Hematopoietic multipotent progenitor cell treated with erythropoietin and hydrocortisone succinate and interleukin-3 and kit ligand, for 4 days (in vitro differentiated cells): ENCODE measurements around the gene ATP1A1.

Experiments used
- DNase-seq: peaks from one replicate; pipeline ENCODE4 v3.0.0-alpha.2; 2015

Gene ATP1A1

GRCh38 chr1:116392717-116393404 lies 19.8 kb downstream of the ATP1A1 start:
- no peak for DNase-seq

DNA sequence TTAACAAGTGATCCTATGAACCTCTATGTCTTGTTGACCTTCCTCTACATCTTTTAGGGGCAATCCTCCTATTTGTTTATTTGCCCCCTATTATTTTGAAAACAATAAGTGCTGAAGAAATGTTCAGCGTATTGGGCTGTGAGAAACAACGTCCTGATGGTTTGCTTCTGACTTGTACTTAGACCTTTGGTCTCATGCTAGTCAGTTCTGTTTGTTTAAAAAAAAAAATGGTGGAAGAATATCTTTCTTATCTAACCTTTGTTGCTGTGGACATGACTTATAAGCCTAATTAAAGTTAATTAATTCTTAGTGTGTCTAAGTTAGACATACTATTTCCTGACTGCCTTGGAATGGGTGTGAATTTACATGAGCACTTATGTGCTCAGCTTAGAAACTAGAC lies 20.7 kb downstream of the ATP1A1 start:
- no peak for DNase-seq

DNA sequence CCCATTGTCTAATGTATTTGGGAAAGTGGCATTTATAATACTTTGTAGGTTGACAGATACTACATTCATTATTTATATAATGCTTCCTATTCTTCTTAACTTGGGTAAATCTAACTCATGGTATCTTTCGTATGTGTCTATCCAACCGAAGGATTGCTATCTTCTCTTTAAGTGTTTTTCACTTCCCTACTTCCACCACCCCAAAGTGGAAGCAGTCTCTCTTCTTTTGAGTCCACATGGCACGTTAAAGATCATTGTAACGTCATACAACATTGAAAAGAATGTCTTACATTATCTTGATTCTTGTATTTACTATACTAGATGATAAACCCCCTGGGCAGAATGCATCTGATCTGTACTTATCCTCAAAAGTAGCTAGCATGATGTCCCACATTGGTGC lies 21.2 kb downstream of the ATP1A1 start:
- no peak for DNase-seq

DNA sequence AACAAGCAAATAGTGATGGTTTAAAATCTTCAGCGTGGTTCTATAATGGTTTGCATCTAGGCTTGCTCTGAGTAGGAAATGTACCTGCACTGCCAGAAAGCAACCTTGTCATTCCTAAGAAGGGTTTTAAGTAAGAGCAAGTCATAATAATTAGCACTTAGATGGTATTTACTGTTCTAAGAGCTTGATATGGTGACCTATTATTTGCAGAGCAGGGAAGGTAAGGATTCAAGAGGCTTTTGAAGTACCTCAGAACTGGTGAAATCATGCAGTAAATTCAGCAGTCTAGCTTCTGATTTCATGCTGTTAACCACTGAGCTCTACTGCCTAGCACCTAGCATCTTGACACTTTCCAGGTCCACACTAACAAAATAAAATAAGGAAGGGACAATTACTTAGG lies 23.7 kb downstream of the ATP1A1 start:
- no peak for DNase-seq

DNA sequence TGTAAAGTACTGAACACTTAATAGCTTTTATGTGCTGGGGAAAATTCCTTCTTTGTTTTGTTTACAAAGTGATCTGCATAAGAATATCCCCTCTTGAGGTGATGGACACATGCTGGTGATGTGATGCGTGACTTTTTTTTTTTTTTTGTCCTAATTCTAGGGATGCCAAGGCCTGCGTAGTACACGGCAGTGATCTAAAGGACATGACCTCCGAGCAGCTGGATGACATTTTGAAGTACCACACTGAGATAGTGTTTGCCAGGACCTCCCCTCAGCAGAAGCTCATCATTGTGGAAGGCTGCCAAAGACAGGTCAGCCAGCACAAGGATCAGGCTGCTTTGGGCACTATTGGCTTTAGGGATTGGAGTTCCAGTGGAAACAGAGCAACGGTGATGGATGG lies 24.7 kb downstream of the ATP1A1 start:
- DNase-seq = no peak

DNA sequence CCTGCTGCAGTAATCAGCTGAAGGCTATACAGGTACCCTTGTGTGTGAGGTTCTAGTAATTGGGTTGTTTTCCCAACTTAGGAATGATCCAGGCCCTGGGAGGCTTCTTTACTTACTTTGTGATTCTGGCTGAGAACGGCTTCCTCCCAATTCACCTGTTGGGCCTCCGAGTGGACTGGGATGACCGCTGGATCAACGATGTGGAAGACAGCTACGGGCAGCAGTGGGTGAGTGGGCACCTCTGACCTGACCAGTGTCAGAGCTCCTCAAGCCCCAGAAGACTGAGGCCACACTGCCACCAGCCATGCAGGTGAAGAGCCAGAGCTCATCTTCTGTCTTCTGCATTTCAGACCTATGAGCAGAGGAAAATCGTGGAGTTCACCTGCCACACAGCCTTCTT lies 27.7 kb downstream of the ATP1A1 start:
- no peak for DNase-seq

DNA sequence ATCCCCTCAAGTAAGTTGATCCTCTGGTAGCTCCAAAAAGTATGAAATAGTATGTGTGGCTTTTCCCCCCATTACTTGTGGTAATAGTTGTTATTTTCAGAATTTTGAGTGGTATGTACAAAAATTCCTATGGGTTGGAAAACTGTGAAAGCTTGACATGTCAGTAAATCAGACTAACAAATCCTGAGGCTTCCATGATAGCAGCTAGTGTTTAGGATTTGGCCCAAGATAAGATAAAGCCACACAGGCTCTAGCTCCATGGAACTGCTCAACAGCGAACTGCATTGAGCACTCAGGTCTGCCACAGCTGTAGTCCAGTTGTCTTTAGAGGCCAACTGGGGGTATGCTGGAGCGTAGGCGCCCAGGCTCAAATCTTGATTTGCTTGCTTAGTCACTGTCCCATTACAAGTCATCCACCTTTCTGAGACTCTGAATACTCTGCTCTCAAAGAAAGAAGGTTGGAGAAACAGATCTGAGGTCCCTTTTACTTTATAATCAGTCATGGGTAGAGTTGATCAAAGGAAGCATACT lies 28.7 kb downstream of the ATP1A1 start:
- DNase-seq = no peak

GRCh38 chr1:116402333-116402732 lies 29.3 kb downstream of the ATP1A1 start:
- peak; percentile 14 for DNase-seq

DNA sequence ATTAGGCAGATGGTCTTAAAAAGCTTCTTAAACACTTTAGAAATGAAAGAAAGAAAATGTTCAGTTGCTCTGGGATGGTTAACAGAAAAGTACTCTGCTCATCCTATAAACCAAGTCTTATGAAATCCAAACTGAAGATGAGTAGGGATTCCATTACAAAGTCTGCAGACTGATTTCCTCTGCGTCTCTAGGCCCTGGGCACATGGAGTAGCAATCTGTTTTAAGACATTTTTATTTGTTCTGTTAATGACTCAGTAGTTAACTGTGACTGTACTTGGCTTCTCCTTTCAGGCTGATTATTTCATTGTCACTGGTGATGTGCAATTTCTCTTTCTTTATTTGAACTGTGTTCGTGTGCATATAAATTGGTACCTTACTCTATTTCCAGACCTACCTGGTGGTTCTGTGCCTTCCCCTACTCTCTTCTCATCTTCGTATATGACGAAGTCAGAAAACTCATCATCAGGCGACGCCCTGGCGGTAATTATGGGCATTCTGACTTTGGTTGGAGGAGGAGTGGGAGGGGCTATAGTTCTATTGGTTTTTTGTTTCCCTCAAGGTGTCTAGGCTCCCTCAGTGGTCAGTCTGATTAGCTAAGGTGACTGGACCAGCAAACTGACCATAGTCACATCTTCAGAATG lies 30.6 kb downstream of the ATP1A1 start:
- DNase-seq = no peak

DNA sequence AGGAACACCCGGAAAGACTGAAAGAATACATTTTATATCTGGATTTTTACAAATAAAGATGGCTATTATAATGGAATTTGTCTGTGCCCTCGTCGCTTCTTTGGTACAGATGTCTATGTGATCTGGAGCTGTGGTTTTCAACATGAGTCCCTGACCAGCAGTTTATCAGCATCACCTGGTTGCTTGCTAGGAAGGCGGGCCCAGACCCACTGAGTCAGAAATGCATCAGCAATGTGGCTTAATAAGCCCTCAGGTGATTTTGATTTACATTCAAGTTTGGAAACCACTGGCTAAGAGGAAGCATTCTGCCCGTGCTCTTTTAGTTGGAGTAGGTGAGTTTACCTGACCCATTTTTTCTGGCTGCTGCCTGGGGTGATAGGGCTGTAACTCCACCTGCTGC lies 31.7 kb downstream of the ATP1A1 start:
- DNase-seq = no peak

DNA sequence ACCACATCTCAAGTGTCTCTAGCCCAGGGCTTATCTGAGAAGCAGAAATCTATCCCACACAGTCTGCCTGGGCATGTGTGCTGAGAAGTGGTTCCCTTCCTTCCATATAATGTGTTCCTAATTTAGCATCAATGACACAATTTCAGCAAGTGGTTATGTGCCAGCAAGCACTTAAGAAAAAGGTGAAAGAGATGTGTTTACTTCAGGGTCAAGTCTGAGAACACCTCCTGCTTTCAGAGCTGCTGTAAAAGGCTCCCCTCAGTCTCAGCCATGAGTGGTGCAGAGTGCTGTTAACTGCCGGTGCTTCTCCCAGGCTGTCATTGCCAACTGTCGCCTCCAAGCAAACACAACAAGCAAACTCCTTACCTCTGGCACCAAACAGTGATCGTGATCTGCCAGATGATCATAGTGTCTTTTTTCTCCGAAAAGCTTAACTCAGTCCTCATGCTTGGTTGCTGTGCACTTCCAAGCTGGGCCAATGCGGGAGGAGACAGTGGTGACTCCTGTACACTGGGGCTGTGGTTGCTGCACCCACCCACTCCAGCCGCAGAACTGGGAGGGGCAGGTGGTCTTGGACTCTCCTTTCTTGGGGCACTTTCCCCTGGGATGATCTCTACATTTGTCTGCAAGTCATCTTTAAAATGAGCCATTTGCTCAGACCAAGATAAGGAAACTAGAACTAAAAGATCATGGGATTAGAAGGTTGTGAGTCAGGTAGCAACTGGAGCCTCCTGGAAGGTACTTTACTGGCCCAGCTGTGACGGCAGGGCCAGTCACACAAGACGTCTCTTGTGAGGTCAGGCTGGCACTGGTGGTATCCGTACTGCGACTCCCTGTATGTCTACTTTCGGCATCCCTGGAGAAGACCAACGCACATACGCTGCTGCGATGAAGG lies 32.4 kb downstream of the ATP1A1 start:
- DNase-seq = no peak

GRCh38 chr1:116407033-116407432 lies 34.0 kb downstream of the ATP1A1 start:
- DNase-seq = no peak

GRCh38 chr1:116408193-116408592 lies 35.1 kb downstream of the ATP1A1 start:
- DNase-seq = no peak

- DNase-seq = peak; percentile 47
Observed at GRCh38 chr1:116408803-116409720, 36.0 kb downstream of the ATP1A1 start.

GRCh38 chr1:116409751-116410191 lies 36.7 kb downstream of the ATP1A1 start:
- DNase-seq = no peak

DNA sequence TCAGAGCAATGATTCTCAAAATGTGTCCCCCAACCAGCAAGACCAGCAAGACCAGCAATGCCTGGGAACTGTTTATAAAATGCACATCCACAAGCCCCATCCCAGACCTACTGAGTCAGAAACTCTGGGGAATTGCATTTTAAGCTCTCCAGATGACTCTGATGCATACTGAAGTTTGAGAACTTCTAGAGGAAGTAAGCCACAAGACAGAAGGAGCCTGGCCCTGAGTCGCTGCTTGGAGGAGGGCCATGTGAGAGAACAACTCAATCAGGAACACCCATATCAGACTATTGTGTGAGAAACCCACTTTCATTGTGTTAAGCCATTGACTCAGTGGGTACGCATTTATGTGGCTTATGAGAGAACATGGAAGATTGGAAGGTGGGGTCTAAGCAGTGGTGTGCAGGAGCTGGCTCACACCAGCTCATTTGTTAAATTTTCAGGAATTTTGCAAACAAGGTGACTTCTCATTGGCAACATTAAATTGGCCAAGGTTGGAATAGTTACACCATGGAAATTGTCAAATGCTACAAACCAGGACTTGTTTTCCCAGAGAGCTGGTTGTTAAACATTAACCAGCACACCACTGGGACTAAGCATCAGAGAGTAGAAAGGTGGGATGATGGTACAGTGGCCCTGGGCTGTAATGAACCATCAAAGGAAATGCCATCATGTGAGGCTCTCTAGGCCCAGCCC lies 38.9 kb downstream of the ATP1A1 start:
- DNase-seq = peak; percentile 14

GRCh38 chr1:116412480-116412798 lies 39.4 kb downstream of the ATP1A1 start:
- DNase-seq = no peak

GRCh38 chr1:116412898-116413297 lies 39.9 kb downstream of the ATP1A1 start:
- no peak for DNase-seq

DNA sequence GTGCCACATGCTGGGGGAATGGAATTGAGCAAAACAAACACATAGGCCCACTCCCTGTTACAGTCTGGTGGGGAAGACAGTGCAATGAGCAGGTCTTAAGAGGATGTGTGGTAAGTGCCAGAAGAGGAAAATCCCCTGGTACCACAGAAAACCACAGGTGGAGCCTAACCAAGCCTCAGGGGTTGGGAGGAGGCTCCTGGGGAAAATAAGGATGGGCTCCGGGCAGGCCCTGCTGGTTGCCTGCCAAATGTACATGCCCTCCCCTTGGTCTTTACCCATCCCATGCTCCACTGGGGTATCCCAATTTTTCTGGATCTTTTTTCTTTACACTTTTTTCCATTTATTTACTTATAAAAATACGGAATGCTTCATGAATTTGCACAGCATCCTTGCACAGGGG lies 40.4 kb downstream of the ATP1A1 start:
- no peak for DNase-seq

DNA sequence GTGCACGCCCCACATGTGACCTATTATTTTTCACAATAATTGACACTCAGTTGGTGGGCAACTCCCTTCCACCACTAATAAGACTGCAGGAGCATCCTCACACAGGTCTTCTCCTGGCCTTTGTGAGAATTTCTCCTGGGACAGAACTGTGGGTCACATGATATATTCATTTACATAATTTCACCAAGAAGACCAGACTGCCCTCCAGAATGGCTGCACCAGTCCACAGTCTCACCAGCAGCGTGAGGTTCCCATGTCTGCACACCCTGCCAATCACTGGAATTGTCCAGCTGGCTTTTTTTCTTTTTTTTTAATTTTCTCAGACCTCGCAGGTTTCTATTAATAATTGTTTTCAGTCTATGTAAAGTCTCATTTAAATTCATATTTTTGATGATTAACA lies 41.3 kb downstream of the ATP1A1 start:
- no peak for DNase-seq

DNA sequence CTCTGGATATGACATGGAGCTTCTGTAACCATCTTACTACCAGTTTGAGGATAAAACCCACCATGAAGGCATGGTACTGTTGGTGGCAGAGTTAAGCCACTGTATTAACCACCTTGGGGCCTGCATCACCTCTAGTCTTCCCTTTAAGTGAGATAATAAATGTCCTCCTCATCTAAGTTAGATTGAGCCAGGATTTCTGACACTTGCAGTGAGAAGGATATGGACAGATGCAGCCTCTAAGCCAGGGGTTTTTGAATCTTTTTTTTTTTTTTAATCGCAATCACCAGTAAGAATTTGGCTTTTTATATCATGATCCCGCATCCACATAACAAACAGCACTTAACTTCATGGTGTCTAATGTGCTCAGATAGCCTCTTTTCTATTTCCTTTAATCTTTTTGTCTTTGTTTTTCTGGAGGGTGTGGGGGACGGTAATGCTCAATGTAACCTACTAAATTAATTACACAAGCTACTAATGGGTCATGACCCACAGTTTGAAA lies 42.2 kb downstream of the ATP1A1 start:
- no peak for DNase-seq
